MM.1S (cell line): ENCODE results near the gene DUOX2.

ENCODE experiments used
- CTCF ChIP-seq: fragments of 300-600 bp; sonication (generic); IDR thresholded peaks from 2 replicates; pipeline ENCODE4 v1.5.1; 2016; ENCODE audit warnings: antibody characterized with exemption, low read length, mixed read lengths
- EZH2 ChIP-seq: fragments of 300-600 bp; sonication (generic); optimal IDR thresholded peaks from 2 replicates; pipeline ENCODE3; 2017; ENCODE audit warnings: low read depth, mild to moderate bottlenecking, antibody characterized with exemption, low read length, mixed read lengths
- EZH2phosphoT487 ChIP-seq: fragments of 300-600 bp; sonication (generic); IDR thresholded peaks from 2 replicates; pipeline ENCODE4 v1.6.1; 2018; ENCODE audit warnings: antibody characterized with exemption, low read length

- TF ChIP-seq CTCF = no peak
- TF ChIP-seq EZH2 = no peak
- no peak for TF ChIP-seq EZH2phosphoT487
Observed at GRCh38 chr15:45110256-45110820, 3.6 kb downstream of the DUOX2 start.
